Mesenchymal stem cell (in vitro differentiated cells and primary cell): Measurements from ENCODE around the gene GAPDHS. TPM values are rescaled to one million over a fixed set of nuclear protein-coding genes. Genes with fewer than 3 reads are reported as not detected.

Source experiments
- DNase-seq: peaks from one replicate; pipeline ENCODE4 v3.0.0-alpha.2; 2013
- H2AFZ ChIP-seq: one replicate; pipeline ENCODE4 v1.6.1; 2013; ENCODE audit warnings: low read depth, mild to moderate bottlenecking, control low read depth, inconsistent platforms, low read length, moderate library complexity
- H2AK5ac ChIP-seq: 2 replicates; pipeline ENCODE4 v1.6.1; 2013; ENCODE audit warnings: low read length, moderate library complexity, mild to moderate bottlenecking, inconsistent platforms; ENCODE audit not compliant: severe bottlenecking
- H2BK120ac ChIP-seq: one replicate; pipeline ENCODE4 v1.6.1; 2013; ENCODE audit warnings: low read depth, mild to moderate bottlenecking, inconsistent platforms, low read length, moderate library complexity
- H2BK12ac ChIP-seq, 2 experiments: one replicate each; pipeline ENCODE4 v1.6.1; 2013; ENCODE audit warnings: inconsistent platforms in 2 of 2, low read length in 2 of 2, mild to moderate bottlenecking in 2 of 2, moderate library complexity in 2 of 2, control low read depth in 1 of 2
- H2BK15ac ChIP-seq: one replicate; pipeline ENCODE4 v1.6.1; 2013; ENCODE audit warnings: mild to moderate bottlenecking, low read depth, inconsistent platforms; ENCODE audit not compliant: poor library complexity, severe bottlenecking
- H2BK5ac ChIP-seq: 2 replicates; pipeline ENCODE4 v1.6.1; 2013; ENCODE audit warnings: low read depth, mild to moderate bottlenecking, low read length, control low read depth, inconsistent platforms; ENCODE audit not compliant: poor library complexity, severe bottlenecking
- H3K14ac ChIP-seq, 2 experiments: one replicate each; pipeline ENCODE4 v1.6.1; 2013; ENCODE audit warnings: inconsistent platforms in 2 of 2, low read length in 2 of 2, control low read depth in 1 of 2, mild to moderate bottlenecking in 1 of 2, moderate library complexity in 1 of 2
- H3K18ac ChIP-seq, 2 experiments: one replicate each; pipeline ENCODE4 v1.6.1; 2013; ENCODE audit warnings: inconsistent platforms in 2 of 2, low read length in 2 of 2, control low read depth in 1 of 2, low read depth in 1 of 2, mild to moderate bottlenecking in 1 of 2
- H3K23ac ChIP-seq, 2 experiments: one replicate each; pipeline ENCODE4 v1.6.1; 2013; ENCODE audit warnings: inconsistent platforms in 2 of 2, low read length in 2 of 2, mild to moderate bottlenecking in 2 of 2, moderate library complexity in 2 of 2, control low read depth in 1 of 2
- H3K27ac ChIP-seq: 2 replicates; pipeline ENCODE4 v1.5.1; 2013; ENCODE audit warnings: mild to moderate bottlenecking, moderate library complexity, low read length, control low read depth, inconsistent platforms; ENCODE audit not compliant: poor library complexity, severe bottlenecking
- H3K27me3 ChIP-seq, 2 experiments: 2 replicates each; pipeline versions ENCODE4 v1.6.1 to v1.7.0; 2013; ENCODE audit warnings: low read length in 2 of 2, mild to moderate bottlenecking in 2 of 2, moderate library complexity in 2 of 2, control low read depth in 1 of 2, inconsistent platforms in 1 of 2; ENCODE audit not compliant: control insufficient read depth in 1 of 2, insufficient read depth in 1 of 2
- H3K36me3 ChIP-seq, 2 experiments: 2 replicates each; pipeline versions ENCODE4 v1.6.1 to v1.7.0; 2013; ENCODE audit warnings: low read length in 2 of 2, control low read depth in 1 of 2, inconsistent platforms in 1 of 2, low read depth in 1 of 2, mild to moderate bottlenecking in 1 of 2; ENCODE audit not compliant: insufficient read depth in 2 of 2, control insufficient read depth in 1 of 2
- H3K4ac ChIP-seq, 2 experiments: one replicate each; pipeline ENCODE4 v1.6.1; 2013; ENCODE audit warnings: inconsistent platforms in 2 of 2, low read length in 2 of 2, mild to moderate bottlenecking in 2 of 2, moderate library complexity in 2 of 2, control low read depth in 1 of 2, low read depth in 1 of 2
- H3K4me1 ChIP-seq: 2 replicates; pipeline ENCODE4 v1.6.1; 2013; ENCODE audit warnings: low read depth, low read length, control low read depth; ENCODE audit not compliant: control insufficient read depth, insufficient read depth
- H3K4me2 ChIP-seq: 2 replicates; pipeline ENCODE4 v1.6.1; 2013; ENCODE audit warnings: low read length, mild to moderate bottlenecking, inconsistent platforms; ENCODE audit not compliant: poor library complexity, severe bottlenecking
- H3K4me3 ChIP-seq, 2 experiments: 2 replicates each; pipeline versions ENCODE4 v1.5.1 to v1.7.0; 2013; ENCODE audit warnings: low read length in 2 of 2, mild to moderate bottlenecking in 2 of 2, control low read depth in 1 of 2, low read depth in 1 of 2; ENCODE audit not compliant: insufficient read depth in 1 of 2
- H3K79me1 ChIP-seq: replicated peaks from 2 replicates; pipeline ENCODE4 v1.6.1; 2013; ENCODE audit warnings: mild to moderate bottlenecking, control low read depth, low read length, inconsistent platforms; ENCODE audit not compliant: poor library complexity, severe bottlenecking
- H3K9ac ChIP-seq: 2 replicates; pipeline ENCODE4 v1.7.0; 2013; ENCODE audit warnings: mild to moderate bottlenecking, low read length, moderate library complexity
- H3K9me3 ChIP-seq: 2 replicates; pipeline ENCODE4 v1.7.0; 2013; ENCODE audit warnings: mild to moderate bottlenecking, low read length; ENCODE audit not compliant: control insufficient read depth
- H4K8ac ChIP-seq: one replicate; pipeline ENCODE4 v1.6.1; 2013; ENCODE audit warnings: inconsistent platforms, mild to moderate bottlenecking, low read length, moderate library complexity
- H4K91ac ChIP-seq: one replicate; pipeline ENCODE4 v1.6.1; 2013; ENCODE audit warnings: mild to moderate bottlenecking, low read length, inconsistent platforms
- WGBS: methylation state at CpG from one replicate; pipeline ENCODE4 v1.1.7; 2013; ENCODE audit warnings: mixed read lengths; 5-methylcytosine and 5-hydroxymethylcytosine counted together
- polyA plus RNA-seq, 2 experiments: library from polyadenylated mRNA; stranded (reverse); fragments of 200-250 nt; gene quantifications; one replicate each; pipeline ENCODE4 v1.2.3, GENCODE V29; 2013

The GAPDHS gene
- polyA plus RNA-seq (2013, experiment 1 of 2) = not detected
- polyA plus RNA-seq (2013, experiment 2 of 2) = not detected

DNA sequence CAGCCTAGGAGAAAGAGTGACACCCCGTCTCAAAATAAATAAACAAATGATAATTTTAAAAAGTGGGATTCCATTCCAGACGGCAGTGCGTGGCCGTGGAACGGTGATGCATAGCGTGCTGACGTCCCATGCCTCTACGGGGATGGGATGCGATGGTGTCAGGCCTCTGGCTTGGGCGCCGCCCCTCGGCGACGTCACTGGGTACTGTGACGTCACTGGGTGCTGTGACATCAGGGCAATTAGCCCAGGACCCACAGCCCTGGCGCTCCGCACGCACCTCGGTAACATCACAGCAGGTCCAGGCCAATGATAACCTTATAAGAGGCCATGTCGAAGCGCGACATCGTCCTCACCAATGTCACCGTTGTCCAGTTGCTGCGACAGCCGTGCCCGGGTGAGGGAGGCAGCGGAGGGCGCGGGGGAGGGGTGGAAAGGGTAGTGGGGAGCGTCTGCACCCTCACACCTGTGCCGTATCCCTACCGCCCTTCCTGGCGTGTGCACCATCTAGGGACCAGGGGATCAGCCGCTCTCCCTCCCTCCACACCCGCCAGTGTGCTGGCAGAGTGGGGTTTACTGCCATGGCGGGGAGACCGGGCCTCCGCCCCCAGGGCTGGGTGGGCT is at the start of gene GAPDHS:
TSS of gene GAPDHS (plus strand) at position 256 of the 621 bp plus-strand sequence. CDS start at position 328, 72 bp downstream.
- 76% methylated on average over 37 of the region's 39 CpGs for WGBS
- Histone ChIP-seq H2BK12ac (no peak within 1 kb of the TSS), H3K4me1 (peaks cover 3% of the 10 kb centered on the region), H3K9ac (peak within 1 kb of the TSS; percentile 53), H3K23ac (peak within 1 kb of the TSS in 1 of 2 experiments; percentile 34), H3K36me3 (no peaks in the 10 kb centered on the region), H3K27ac (no peak within 1 kb of the TSS), H3K18ac (no peak within 1 kb of the TSS), H3K14ac (peak within 1 kb of the TSS in 1 of 2 experiments; percentile 53), H3K4ac (no peak within 1 kb of the TSS), H2AK5ac (no peak within 1 kb of the TSS), H3K27me3 (peaks cover 22 to 29% of the 10 kb centered on the region in 2 experiments), H3K4me2 (no peak within 1 kb of the TSS), H3K4me3 (peak within 1 kb of the TSS in 1 of 2 experiments; percentile 66), H3K79me1 (no peaks in the 10 kb centered on the region), H4K91ac (no peak within 1 kb of the TSS), H2BK5ac (no peak within 1 kb of the TSS), H3K9me3 (no peaks in the 10 kb centered on the region), H2AFZ (no peak within 1 kb of the TSS), H4K8ac (no peak within 1 kb of the TSS), H2BK15ac (no peak within 1 kb of the TSS), H2BK120ac (no peak within 1 kb of the TSS)
- DNase-seq = no peak

GRCh38 chr19:35484252-35485036 is 48.8 kb upstream of the GAPDHS start:
- Histone ChIP-seq H2BK12ac (no peak overlapping the region), H3K4me2 (no peak overlapping the region), H3K4me1 (no peaks in the 10 kb centered on the region), H3K4me3 (no peak overlapping the region), H3K4ac (no peak overlapping the region), H3K36me3 (no peaks in the 10 kb centered on the region), H2BK120ac (no peak overlapping the region), H4K8ac (no peak overlapping the region), H2AK5ac (no peak overlapping the region), H2BK5ac (no peak overlapping the region), H2BK15ac (no peak overlapping the region), H3K14ac (no peak overlapping the region), H4K91ac (no peak overlapping the region), H3K27me3 (peaks cover 4 to 52% of the 10 kb centered on the region in 2 experiments), H3K9ac (no peak overlapping the region), H3K79me1 (no peaks in the 10 kb centered on the region), H3K9me3 (no peaks in the 10 kb centered on the region), H3K27ac (no peak overlapping the region), H3K23ac (no peak overlapping the region), H2AFZ (no peak overlapping the region), H3K18ac (no peak overlapping the region)
- 44% methylated on average over 6 of the region's 7 CpGs for WGBS
- DNase-seq = no peak

GRCh38 chr19:35486268-35486708 is 47.0 kb upstream of the GAPDHS start:
- Histone ChIP-seq H3K18ac (no peak overlapping the region), H3K27me3 (peaks cover 15 to 65% of the 10 kb centered on the region in 2 experiments), H2BK15ac (no peak overlapping the region), H3K4ac (no peak overlapping the region), H3K79me1 (no peaks in the 10 kb centered on the region), H3K4me2 (no peak overlapping the region), H2BK120ac (no peak overlapping the region), H4K8ac (no peak overlapping the region), H2BK5ac (no peak overlapping the region), H3K9me3 (no peaks in the 10 kb centered on the region), H3K23ac (no peak overlapping the region), H2BK12ac (no peak overlapping the region), H3K27ac (no peak overlapping the region), H4K91ac (no peak overlapping the region), H3K14ac (no peak overlapping the region), H2AFZ (no peak overlapping the region), H3K4me1 (no peaks in the 10 kb centered on the region), H3K36me3 (no peaks in the 10 kb centered on the region), H3K4me3 (no peak overlapping the region), H3K9ac (no peak overlapping the region), H2AK5ac (no peak overlapping the region)
- 97% methylated on average over 1 of the region's 3 CpGs for WGBS
- no peak for DNase-seq

DNA sequence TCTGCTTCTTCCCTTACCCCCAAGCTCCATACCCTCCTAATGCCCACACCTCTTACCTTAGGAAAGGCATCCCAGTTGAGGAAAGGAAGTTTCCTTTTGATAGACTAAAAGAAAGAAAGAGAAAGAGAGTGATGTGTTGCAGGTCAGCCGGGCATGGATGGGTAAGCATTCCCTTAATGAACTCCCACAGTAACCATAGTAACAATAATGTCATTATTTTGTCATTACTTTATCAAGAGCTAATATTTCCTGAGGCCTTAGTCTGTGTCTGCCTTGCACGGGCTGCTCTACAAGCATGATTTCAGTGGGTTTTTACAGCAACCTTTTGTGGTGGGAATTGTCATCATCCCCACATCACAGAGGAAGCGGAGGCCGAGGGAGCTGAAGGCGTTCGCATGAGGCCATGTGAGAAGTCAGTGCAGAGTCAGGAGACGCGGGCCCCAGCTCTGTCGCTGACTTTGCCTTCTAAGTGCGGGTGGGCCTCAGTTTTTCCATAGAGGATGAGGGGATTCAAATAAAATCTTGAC is 45.5 kb upstream of the GAPDHS start:
- H3K4me2 ChIP-seq = no peak overlapping the region
- no peak overlapping the region for H3K4ac ChIP-seq
- H3K4me1 ChIP-seq = no peaks in the 10 kb centered on the region
- no peak overlapping the region for H3K23ac ChIP-seq
- no peak overlapping the region for H3K14ac ChIP-seq
- no peak overlapping the region for H2BK12ac ChIP-seq
- H3K9ac ChIP-seq = no peak overlapping the region
- H3K18ac ChIP-seq = no peak overlapping the region
- no peak overlapping the region for H4K91ac ChIP-seq
- H3K9me3 ChIP-seq = no peaks in the 10 kb centered on the region
- H3K27me3 ChIP-seq = peaks cover 26 to 78% of the 10 kb centered on the region in 2 experiments
- no peak overlapping the region for H3K4me3 ChIP-seq
- no peak overlapping the region for H2BK120ac ChIP-seq
- no peak overlapping the region for H2AFZ ChIP-seq
- no peak for DNase-seq
- H2BK15ac ChIP-seq = no peak overlapping the region
- H2AK5ac ChIP-seq = no peak overlapping the region
- H3K79me1 ChIP-seq = no peaks in the 10 kb centered on the region
- H2BK5ac ChIP-seq = no peak overlapping the region
- WGBS = 88% methylated on average over 5 of the region's 10 CpGs
- H4K8ac ChIP-seq = no peak overlapping the region
- H3K36me3 ChIP-seq = no peaks in the 10 kb centered on the region
- H3K27ac ChIP-seq = no peak overlapping the region
